Esophagus muscularis mucosa (tissue), 4 donors: ENCODE measurements around the gene MAGEB16. TPM values are rescaled to one million over a fixed set of nuclear protein-coding genes. Genes with fewer than 3 reads are reported as not detected.

Source experiments
- DNase-seq: peaks from one replicate; pipeline ENCODE4 v3.0.0-alpha.2; 2017; ENCODE audit errors: extremely low spot score
- H3K27ac ChIP-seq, 4 donors: fragments of 200-600 bp; sonication (generic); replicated peaks in 1 of 4; 1 replicate in 3 of 4; 2 replicates in 1 of 4; pipeline ENCODE4 v1.5.1; 2016 to 2019; ENCODE audit warnings: mild to moderate bottlenecking in 1 of 4
- H3K27me3 ChIP-seq, 4 donors: fragments of 200-600 bp; sonication (generic); one replicate each; pipeline versions ENCODE4 v1.5.1 to v1.6.0; 2016 to 2019
- H3K36me3 ChIP-seq, 4 donors: fragments of 200-600 bp; sonication (generic); one replicate each; pipeline ENCODE4 v1.5.1; 2016 to 2019
- H3K4me1 ChIP-seq, 4 donors: fragments of 200-600 bp; sonication (generic); one replicate each; pipeline ENCODE4 v1.5.1; 2016 to 2019
- H3K4me3 ChIP-seq, 4 donors: fragments of 200-600 bp; sonication (generic); 1 replicate in 2 of 4; 2 replicates in 2 of 4; pipeline ENCODE4 v1.5.1; 2016 to 2019; ENCODE audit warnings: mild to moderate bottlenecking in 4 of 4, moderate library complexity in 1 of 4
- H3K9me3 ChIP-seq, 4 donors: fragments of 200-600 bp; sonication (generic); 1 replicate in 3 of 4; 2 replicates in 1 of 4; pipeline ENCODE4 v1.5.1; 2016 to 2019
- EP300 ChIP-seq: sonication (generic); formaldehyde crosslinking; IDR thresholded peaks from one replicate; pipeline ENCODE4 v1.6.1; 2017; ENCODE audit warnings: antibody characterized with exemption
- POLR2A ChIP-seq: fragments of 450-650 bp; IDR thresholded peaks from one replicate; pipeline ENCODE4 v1.6.1; 2017; ENCODE audit warnings: antibody characterized with exemption, moderate library complexity, mild to moderate bottlenecking, low read depth
- POLR2AphosphoS5 ChIP-seq, 2 donors: sonication (generic); formaldehyde crosslinking; IDR thresholded peaks; one replicate each; pipeline ENCODE4 v1.6.1; 2017; ENCODE audit warnings: antibody characterized with exemption in 2 of 2
- WGBS: methylation state at CpG from one replicate; pipeline ENCODE4 v1.1.5; 2018; 5-methylcytosine and 5-hydroxymethylcytosine counted together
- intact Hi-C: fragments of 100-400 bp; cut with DNase I; formaldehyde crosslinking; loops from one replicate; pipeline ENCODE4 v1.15.1; 2023
- total RNA-seq, 4 donors: library from RNA; depleted of rRNA; stranded (reverse); fragments of >200 nt; gene quantifications; one replicate each; pipeline versions ENCODE4 v1.1.0 to v1.2.1, GENCODE V29; 2016
- TF ChIP-seq, protein P1 (sequence below), 3 experiments: fragments of 200-600 bp in 2 of 3; fragments of 450-650 bp in 1 of 3; sonication (generic) in 2 of 3; IDR thresholded peaks; one replicate each; pipeline ENCODE4 v1.5.1; 2017 to 2019; ENCODE audit warnings: antibody characterized with exemption in 3 of 3, mild to moderate bottlenecking in 2 of 3, moderate library complexity in 1 of 3

MAGEB16 gene
- total RNA-seq, 4 donors from 2014 or later, result not detected

DNA sequence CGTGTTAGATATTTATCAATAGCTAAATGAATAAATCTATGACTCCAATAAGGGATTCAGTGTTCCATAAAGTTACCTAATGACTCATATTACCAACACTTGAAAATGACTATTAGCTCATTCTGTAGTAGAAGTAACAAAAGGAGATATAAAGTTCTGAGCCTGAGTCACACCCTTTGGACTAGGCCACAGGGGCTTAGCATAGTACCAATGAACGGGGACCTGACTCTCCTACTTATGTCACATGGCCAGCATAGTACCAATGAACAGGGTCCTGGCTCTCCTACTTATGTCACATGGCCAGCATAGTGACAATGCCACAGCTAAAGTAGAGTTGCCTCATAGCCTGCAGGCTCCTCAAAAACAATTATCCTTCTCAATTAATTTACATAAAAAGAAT, 43.7 kb downstream of the MAGEB16 start:
- no peak overlapping the region for H3K4me3 ChIP-seq
- H3K36me3 ChIP-seq, result no peaks in the 10 kb centered on the region
- H3K4me1 ChIP-seq, result no peaks in the 10 kb centered on the region
- DNase-seq, result no peak
- H3K9me3 ChIP-seq, result no peaks in the 10 kb centered on the region
- WGBS, result 28% methylated on average over 2 of the region's 2 CpGs
- H3K27ac ChIP-seq, result no peak overlapping the region
- TF ChIP-seq, protein P1, sequence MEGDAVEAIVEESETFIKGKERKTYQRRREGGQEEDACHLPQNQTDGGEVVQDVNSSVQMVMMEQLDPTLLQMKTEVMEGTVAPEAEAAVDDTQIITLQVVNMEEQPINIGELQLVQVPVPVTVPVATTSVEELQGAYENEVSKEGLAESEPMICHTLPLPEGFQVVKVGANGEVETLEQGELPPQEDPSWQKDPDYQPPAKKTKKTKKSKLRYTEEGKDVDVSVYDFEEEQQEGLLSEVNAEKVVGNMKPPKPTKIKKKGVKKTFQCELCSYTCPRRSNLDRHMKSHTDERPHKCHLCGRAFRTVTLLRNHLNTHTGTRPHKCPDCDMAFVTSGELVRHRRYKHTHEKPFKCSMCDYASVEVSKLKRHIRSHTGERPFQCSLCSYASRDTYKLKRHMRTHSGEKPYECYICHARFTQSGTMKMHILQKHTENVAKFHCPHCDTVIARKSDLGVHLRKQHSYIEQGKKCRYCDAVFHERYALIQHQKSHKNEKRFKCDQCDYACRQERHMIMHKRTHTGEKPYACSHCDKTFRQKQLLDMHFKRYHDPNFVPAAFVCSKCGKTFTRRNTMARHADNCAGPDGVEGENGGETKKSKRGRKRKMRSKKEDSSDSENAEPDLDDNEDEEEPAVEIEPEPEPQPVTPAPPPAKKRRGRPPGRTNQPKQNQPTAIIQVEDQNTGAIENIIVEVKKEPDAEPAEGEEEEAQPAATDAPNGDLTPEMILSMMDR (IDR thresholded peaks at IDR 0.05), result no peak
- H3K27me3 ChIP-seq, result no peaks in the 10 kb centered on the region
- intact Hi-C loops, result no loop called here

DNA sequence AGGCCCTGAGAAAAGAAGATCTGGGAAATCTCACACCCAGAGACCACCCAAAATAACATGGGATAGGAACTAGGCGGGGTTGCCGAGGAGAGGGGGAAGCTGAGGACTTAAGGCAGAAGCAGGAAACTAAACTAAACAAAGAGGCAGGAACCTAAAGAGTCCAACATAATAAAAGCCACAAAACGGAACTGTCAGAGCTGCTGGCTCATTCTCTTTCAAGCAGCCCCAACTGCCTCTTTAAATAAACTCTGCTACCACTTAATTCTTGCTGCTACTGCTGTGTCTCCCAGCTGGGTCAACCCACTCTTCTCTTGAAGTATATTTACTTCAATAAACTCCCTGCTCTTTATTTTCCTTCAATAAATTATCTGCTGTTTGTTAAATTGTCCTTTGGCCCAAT, 44.5 kb downstream of the MAGEB16 start:
- H3K9me3 ChIP-seq, result no peaks in the 10 kb centered on the region
- WGBS, result 44% methylated on average over 3 of the region's 3 CpGs
- H3K36me3 ChIP-seq, result no peaks in the 10 kb centered on the region
- intact Hi-C loops, result no loop called here
- H3K4me1 ChIP-seq, result no peaks in the 10 kb centered on the region
- no peak for DNase-seq
- no peak overlapping the region for H3K4me3 ChIP-seq
- H3K27ac ChIP-seq, result no peak overlapping the region
- H3K27me3 ChIP-seq, result no peaks in the 10 kb centered on the region
- TF ChIP-seq POLR2AphosphoS5 (IDR thresholded peaks at IDR 0.05) (no peak), EP300 (no peak), POLR2A (no peak)
- TF ChIP-seq, protein P1 (IDR thresholded peaks at IDR 0.05), result no peak

DNA sequence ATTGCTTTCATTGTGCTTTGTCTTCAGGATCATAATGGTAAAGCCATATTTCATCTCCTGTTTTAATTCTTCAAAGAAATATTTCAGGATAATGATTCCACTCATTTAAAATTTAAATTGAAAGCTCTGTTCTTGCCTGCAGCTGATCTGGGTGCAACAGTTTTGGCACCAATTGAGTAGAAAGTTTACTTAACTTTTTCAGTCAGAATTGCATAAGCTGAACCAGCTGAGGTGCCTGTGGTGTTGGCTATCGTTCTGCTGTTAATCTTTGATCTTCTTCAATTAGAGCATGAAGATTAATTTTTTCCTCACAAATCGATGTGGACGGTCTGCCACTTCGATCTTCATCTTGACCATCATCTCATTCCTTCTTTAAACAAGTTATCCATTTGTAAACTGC, 49.6 kb downstream of the MAGEB16 start:
- no peak overlapping the region for H3K27ac ChIP-seq
- intact Hi-C loops, result no loop called here
- WGBS, result 70% methylated on average over 4 of the region's 4 CpGs
- no peak for DNase-seq
- H3K4me3 ChIP-seq, result no peak overlapping the region
- H3K4me1 ChIP-seq, result no peaks in the 10 kb centered on the region
- H3K36me3 ChIP-seq, result no peaks in the 10 kb centered on the region
- TF ChIP-seq POLR2AphosphoS5 (IDR thresholded peaks at IDR 0.05) (no peak), POLR2A (no peak)
- TF ChIP-seq, protein P1 (IDR thresholded peaks at IDR 0.05), result no peak
- H3K27me3 ChIP-seq, result no peaks in the 10 kb centered on the region
- no peaks in the 10 kb centered on the region for H3K9me3 ChIP-seq

Other genes with a start within 250 kb of the MAGEB16 start
- gene CFAP47, start 121.4 kb downstream of the MAGEB16 start, total RNA-seq, result under 1 TPM in 1 of 4 donors, not detected in 3; under 0.01 TPM